Stimulated activated naive B cell treated with anti-CD40 and anti-IgM and Interleukin-4, amounts not matched to agents 10 μg/mL and 1 μg/mL and 100 μg/mL, for 72 hours (primary cell): ENCODE results near the gene MRRF.
"Not testable (repeated sequence)": the region's sequence is repeated elsewhere in the genome, so short reads cannot be mapped to it uniquely, and the experiment has no call there.

Experiments used
- ATAC-seq, 2 donors: fragments of 150-1000 bp; cut with Tn5 transposase; replicated peaks; 2 replicates each; pipeline ENCODE4 v1.10.0; 2021; ENCODE audit warnings: moderate library complexity in 1 of 2
- DNase-seq: peaks from one replicate; pipeline ENCODE4 v3.0.0; 2021
- H3K27ac Mint-ChIP-seq: one replicate; pipeline ENCODE4 v1.8.0; 2022; ENCODE audit warnings: mild to moderate bottlenecking, mixed read lengths
- H3K27me3 Mint-ChIP-seq, 2 donors: one replicate each; pipeline ENCODE4 v1.8.0; 2022; ENCODE audit warnings: mixed read lengths in 2 of 2
- H3K36me3 Mint-ChIP-seq, 2 donors: one replicate each; pipeline ENCODE4 v1.8.0; 2022; ENCODE audit warnings: mixed read lengths in 2 of 2, mild to moderate bottlenecking in 1 of 2
- H3K4me1 Mint-ChIP-seq, 2 donors: one replicate each; pipeline ENCODE4 v1.8.0; 2022; ENCODE audit warnings: mixed read lengths in 2 of 2, mild to moderate bottlenecking in 1 of 2
- H3K4me3 Mint-ChIP-seq, 2 donors: one replicate each; pipeline ENCODE4 v1.8.0; 2022; ENCODE audit warnings: mild to moderate bottlenecking in 2 of 2, mixed read lengths in 2 of 2, moderate library complexity in 1 of 2
- H3K9me3 Mint-ChIP-seq, 2 donors: one replicate each; pipeline ENCODE4 v1.8.0; 2022; ENCODE audit warnings: mixed read lengths in 2 of 2, mild to moderate bottlenecking in 1 of 2

The MRRF gene

GRCh38 chr9:122355336-122355875, 90.7 kb downstream of the MRRF start:
- peaks cover 6 to 14% of the 10 kb centered on the region in 2 donors for H3K36me3 Mint-ChIP-seq
- no peak overlapping the region for H3K27ac Mint-ChIP-seq
- DNase-seq = no peak
- H3K27me3 Mint-ChIP-seq = peaks cover 12 to 14% of the 10 kb centered on the region in 2 donors
- peaks cover 12 to 14% of the 10 kb centered on the region in 2 donors for H3K9me3 Mint-ChIP-seq
- no peaks in the 10 kb centered on the region for H3K4me1 Mint-ChIP-seq
- no peak for ATAC-seq
- H3K4me3 Mint-ChIP-seq = no peak overlapping the region

- Mint-ChIP-seq H3K9me3 (peaks cover 12 to 14% of the 10 kb centered on the region in 2 donors), H3K27ac (no peak overlapping the region), H3K36me3 (peaks cover 6 to 14% of the 10 kb centered on the region in 2 donors), H3K4me3 (no peak overlapping the region), H3K4me1 (peaks cover 0 to 5% of the 10 kb centered on the region in 2 donors), H3K27me3 (peaks cover 7 to 9% of the 10 kb centered on the region in 2 donors)
- ATAC-seq = no peak
- no peak for DNase-seq
These were observed 91.9 kb downstream of the MRRF start for GRCh38 chr9:122356627-122357026.

DNA sequence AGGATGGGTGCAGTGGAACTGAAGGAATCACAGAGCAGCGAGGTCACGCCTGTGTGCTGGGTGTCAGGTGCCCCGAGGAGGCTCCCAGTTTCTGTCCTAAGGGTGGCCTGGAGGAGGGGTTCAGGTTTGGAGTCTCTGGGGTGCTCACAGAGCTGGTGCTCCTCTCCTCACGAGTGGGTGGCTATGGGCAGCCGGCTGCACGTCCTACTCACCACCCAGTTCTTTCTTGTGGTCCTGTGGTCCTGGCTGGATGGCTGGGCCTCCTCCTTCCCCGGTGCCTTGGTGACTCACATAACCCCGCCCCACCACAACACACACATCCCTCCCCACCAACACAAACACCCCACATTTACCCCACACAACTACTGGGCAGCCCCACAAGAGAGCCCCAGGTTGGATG, 96.2 kb downstream of the MRRF start:
- ATAC-seq (peak in 1 of 2 donors; percentile 18), DNase-seq (no peak)
- Mint-ChIP-seq H3K36me3 (peaks cover 4 to 14% of the 10 kb centered on the region in 2 donors), H3K4me3 (no peak overlapping the region), H3K27me3 (peaks cover 5 to 7% of the 10 kb centered on the region in 2 donors), H3K27ac (no peak overlapping the region), H3K9me3 (peaks cover 10% of the 10 kb centered on the region in 2 donors), H3K4me1 (peaks cover 0 to 5% of the 10 kb centered on the region in 2 donors)

- not testable (repeated sequence) for H3K4me3 Mint-ChIP-seq, H3K27ac Mint-ChIP-seq, H3K9me3 Mint-ChIP-seq, H3K36me3 Mint-ChIP-seq, H3K27me3 Mint-ChIP-seq, H3K4me1 Mint-ChIP-seq, DNase-seq, ATAC-seq
These were observed 98.4 kb downstream of the MRRF start for GRCh38 chr9:122363131-122363530.

- Mint-ChIP-seq H3K4me1 (peaks cover 0 to 9% of the 10 kb centered on the region in 2 donors), H3K27me3 (no peaks in the 10 kb centered on the region), H3K36me3 (peaks cover 0 to 1% of the 10 kb centered on the region in 2 donors), H3K9me3 (peaks cover 2 to 3% of the 10 kb centered on the region in 2 donors), H3K4me3 (no peak overlapping the region), H3K27ac (no peak overlapping the region)
- DNase-seq (no peak), ATAC-seq (no peak)
These were observed 99.6 kb downstream of the MRRF start for GRCh38 chr9:122364117-122364782.

- ATAC-seq (no peak), DNase-seq (no peak)
- Mint-ChIP-seq H3K4me1 (peaks cover 0 to 15% of the 10 kb centered on the region in 2 donors), H3K27ac (no peak overlapping the region), H3K9me3 (peaks cover 0 to 2% of the 10 kb centered on the region in 2 donors), H3K27me3 (no peaks in the 10 kb centered on the region), H3K4me3 (no peak overlapping the region), H3K36me3 (no peaks in the 10 kb centered on the region)
These were observed 100.1 kb downstream of the MRRF start for GRCh38 chr9:122364783-122365150.

DNA sequence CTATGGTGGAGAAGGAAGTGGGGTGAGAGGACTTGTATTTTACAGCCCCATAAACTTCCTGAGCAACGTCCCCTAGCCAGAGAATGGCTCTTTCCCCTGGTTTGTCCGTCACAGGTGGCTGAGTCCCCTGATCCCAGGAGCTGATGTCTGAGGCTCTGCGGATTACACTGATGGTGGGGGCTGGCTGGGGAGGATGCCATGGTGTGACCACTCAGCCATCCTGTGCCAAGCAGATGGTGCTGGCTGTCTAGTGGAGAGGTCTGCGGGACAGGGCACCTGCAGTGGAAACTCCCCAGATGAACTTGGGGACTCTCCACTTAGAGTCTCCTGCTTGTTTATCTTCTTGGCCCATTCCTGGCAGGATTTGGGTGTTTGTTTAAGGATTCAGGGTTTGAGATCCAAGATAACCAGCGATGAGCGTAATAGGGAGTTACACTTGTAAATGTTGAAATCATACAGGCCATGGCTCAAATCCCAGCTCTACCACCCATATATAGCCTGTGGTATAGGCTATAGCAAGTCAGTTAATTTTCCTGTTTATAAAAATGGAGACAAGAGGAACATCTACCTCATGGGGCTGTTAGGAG, 101.5 kb downstream of the MRRF start:
- H3K27me3 Mint-ChIP-seq = no peaks in the 10 kb centered on the region
- ATAC-seq = no peak
- peaks cover 9 to 24% of the 10 kb centered on the region in 2 donors for H3K4me1 Mint-ChIP-seq
- no peak overlapping the region for H3K27ac Mint-ChIP-seq
- no peak overlapping the region for H3K4me3 Mint-ChIP-seq
- DNase-seq = no peak
- no peaks in the 10 kb centered on the region for H3K36me3 Mint-ChIP-seq
- peaks cover 0 to 2% of the 10 kb centered on the region in 2 donors for H3K9me3 Mint-ChIP-seq

DNA sequence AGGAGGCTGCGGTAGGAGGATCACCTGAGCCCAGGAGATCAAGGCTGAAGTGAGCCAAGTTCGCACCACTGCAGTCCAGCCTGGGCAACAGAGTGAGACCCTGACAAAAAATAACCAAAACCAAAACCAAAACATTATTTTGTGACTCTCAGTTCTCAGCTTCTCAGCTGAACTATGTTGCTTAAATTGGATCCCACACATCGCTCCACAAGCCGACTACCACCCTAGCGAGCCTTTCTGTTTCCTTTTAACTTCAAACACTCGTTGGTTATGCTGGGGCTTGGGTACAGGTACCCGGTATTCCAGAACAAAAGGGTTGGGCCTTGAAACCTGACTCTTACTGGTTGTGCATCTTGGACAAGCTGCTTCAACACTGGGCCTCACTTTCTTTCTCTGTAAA, 102.4 kb downstream of the MRRF start:
- no peak for DNase-seq
- no peak for ATAC-seq
- Mint-ChIP-seq H3K9me3 (peaks cover 0 to 2% of the 10 kb centered on the region in 2 donors), H3K27me3 (no peaks in the 10 kb centered on the region), H3K4me3 (no peak overlapping the region), H3K36me3 (no peaks in the 10 kb centered on the region), H3K27ac (no peak overlapping the region), H3K4me1 (peaks cover 15 to 32% of the 10 kb centered on the region in 2 donors)

DNA sequence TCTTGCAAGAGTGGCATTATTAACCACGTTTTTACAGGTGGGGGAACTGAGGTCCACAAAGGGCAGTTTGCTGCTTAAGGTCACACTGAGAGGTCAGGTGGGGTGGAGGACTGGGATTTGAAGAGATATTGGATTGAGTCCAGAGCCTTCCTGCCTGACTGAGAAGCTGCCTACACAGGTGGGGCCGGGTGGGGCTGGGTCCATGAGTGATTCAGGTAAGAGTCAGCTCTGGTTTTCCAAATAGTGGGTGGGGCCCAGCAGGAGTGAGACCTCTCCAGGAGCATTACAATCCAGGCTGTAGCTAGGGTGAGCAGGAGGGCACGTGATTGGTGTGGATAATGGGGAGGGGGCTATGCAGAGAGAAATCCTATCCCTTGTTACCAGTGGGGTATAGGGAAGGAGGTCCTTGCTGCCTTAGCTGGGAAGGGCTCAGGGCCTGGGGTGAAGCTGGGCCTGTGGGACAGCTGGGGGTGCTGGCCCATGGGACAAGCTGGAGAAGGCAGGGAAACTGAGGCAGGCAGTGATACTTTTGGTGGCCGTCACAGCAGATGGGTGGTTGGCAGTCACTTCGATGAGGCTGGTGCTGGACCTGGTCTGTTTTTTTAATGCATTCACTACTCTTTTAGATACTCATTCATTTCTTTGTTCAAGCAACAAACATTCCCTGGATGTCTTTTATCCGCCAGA, 103.2 kb downstream of the MRRF start:
- peaks cover 19 to 40% of the 10 kb centered on the region in 2 donors for H3K4me1 Mint-ChIP-seq
- H3K9me3 Mint-ChIP-seq = peaks cover 0 to 2% of the 10 kb centered on the region in 2 donors
- ATAC-seq (no peak), DNase-seq (no peak)
- no peak overlapping the region for H3K4me3 Mint-ChIP-seq
- H3K27ac Mint-ChIP-seq = no peak overlapping the region
- H3K27me3 Mint-ChIP-seq = no peaks in the 10 kb centered on the region
- H3K36me3 Mint-ChIP-seq = no peaks in the 10 kb centered on the region

DNA sequence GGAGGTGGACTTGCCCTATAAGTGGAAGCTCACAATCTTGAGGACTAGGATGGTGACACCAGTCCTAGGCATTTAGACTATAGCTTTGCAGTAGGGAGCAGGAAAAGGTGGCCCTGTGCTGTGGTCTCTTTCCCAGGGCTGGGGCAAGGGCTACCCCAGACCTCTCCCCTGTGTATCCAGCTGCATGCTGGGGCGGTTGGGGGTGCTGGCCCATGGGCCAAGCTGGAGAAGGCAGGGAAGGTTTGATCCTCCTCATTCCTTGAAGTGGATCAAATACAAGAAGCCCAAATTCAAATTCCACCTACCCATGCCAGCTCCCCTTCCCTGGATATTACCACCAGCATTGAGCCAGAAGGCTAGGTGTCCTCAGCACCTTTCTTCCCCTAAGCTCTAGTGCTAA, 104.0 kb downstream of the MRRF start:
- DNase-seq = no peak
- Mint-ChIP-seq H3K4me1 (peaks cover 22 to 47% of the 10 kb centered on the region in 2 donors), H3K27me3 (no peaks in the 10 kb centered on the region), H3K4me3 (no peak overlapping the region), H3K36me3 (no peaks in the 10 kb centered on the region), H3K9me3 (peaks cover 0 to 2% of the 10 kb centered on the region in 2 donors), H3K27ac (no peak overlapping the region)
- no peak for ATAC-seq

DNA sequence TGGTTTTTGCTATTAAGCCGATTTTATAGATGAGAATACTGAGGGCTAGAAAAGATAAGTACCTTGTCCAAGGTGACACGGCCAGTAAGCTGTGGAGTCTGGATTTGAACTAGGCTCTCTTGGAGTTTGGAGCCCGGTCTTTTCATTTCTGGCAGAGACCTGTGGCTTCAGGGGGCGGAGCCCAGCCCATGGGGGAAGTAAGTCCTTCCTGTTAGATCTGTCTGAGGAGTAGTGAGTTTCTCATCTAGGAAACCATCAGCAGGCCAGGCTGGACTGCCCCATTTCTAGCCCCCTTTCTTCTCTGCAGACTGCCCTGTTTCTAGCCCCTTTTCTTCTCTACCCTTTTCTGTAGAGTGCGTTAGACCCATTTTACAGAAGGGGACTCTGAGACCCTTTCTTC, 105.6 kb downstream of the MRRF start:
- Mint-ChIP-seq H3K27ac (peak overlapping the region; percentile 92), H3K27me3 (no peaks in the 10 kb centered on the region), H3K4me3 (peak overlapping the region; percentile 85 to 89), H3K4me1 (peaks cover 22 to 61% of the 10 kb centered on the region in 2 donors), H3K36me3 (no peaks in the 10 kb centered on the region), H3K9me3 (peaks cover 0 to 2% of the 10 kb centered on the region in 2 donors)
- DNase-seq = no peak
- ATAC-seq = peak; percentile 54 to 61

GRCh38 chr9:122370869-122371755, 106.4 kb downstream of the MRRF start, which contains the start of gene PTGS1:
Gene PTGS1 (plus strand): TSS chr9:122371024. CDS start chr9:122371085, 61 bp downstream.
- peak; percentile 84 to 87 for ATAC-seq
- Mint-ChIP-seq H3K27me3 (no peaks in the 10 kb centered on the region), H3K4me1 (peaks cover 29 to 69% of the 10 kb centered on the region in 2 donors), H3K27ac (peak within 1 kb of the TSS; percentile 92), H3K4me3 (peak within 1 kb of the TSS; percentile 85 to 89), H3K36me3 (no peaks in the 10 kb centered on the region), H3K9me3 (peaks cover 0 to 2% of the 10 kb centered on the region in 2 donors)
- DNase-seq = peak; percentile 36

GRCh38 chr9:122371846-122372245, 107.2 kb downstream of the MRRF start:
- H3K27ac Mint-ChIP-seq = no peak overlapping the region
- H3K27me3 Mint-ChIP-seq = no peaks in the 10 kb centered on the region
- H3K4me1 Mint-ChIP-seq = peaks cover 34 to 77% of the 10 kb centered on the region in 2 donors
- H3K9me3 Mint-ChIP-seq = peaks cover 0 to 2% of the 10 kb centered on the region in 2 donors
- DNase-seq = no peak
- no peak for ATAC-seq
- no peaks in the 10 kb centered on the region for H3K36me3 Mint-ChIP-seq
- peak overlapping the region; percentile 21 to 41 for H3K4me3 Mint-ChIP-seq
